ENCODE measurements around the gene UBQLN4. TPM values are rescaled to one million over a fixed set of nuclear protein-coding genes. Genes with fewer than 3 reads are reported as not detected.

The UBQLN4 gene
- polyA plus RNA-seq, 3 donors: 2.3 to 15.9 (median 2.9) TPM

GRCh38 chr1:156074661-156075060 is 21.1 kb upstream of the UBQLN4 start:
- no CpG with 5 or more reads among the region's 8 CpGs for WGBS (ENCODE audit: insufficient coverage)

GRCh38 chr1:156073740-156074139 is 20.1 kb upstream of the UBQLN4 start:
- Histone ChIP-seq H3K9ac (ENCODE audit: insufficient read depth, low read length, poor library complexity, severe bottlenecking) (no peak overlapping the region), H3K27ac (ENCODE audit: low read depth in 1 of 2, low read length in 2 of 2) (no peak overlapping the region), H3K27me3 (ENCODE audit: control insufficient read depth in 2 of 2, insufficient read depth in 2 of 2, low read length in 2 of 2) (peaks cover 13 to 42% of the 10 kb centered on the region in 2 donors), H4K20me1 (ENCODE audit: insufficient read depth, low read length) (no peaks in the 10 kb centered on the region), H3K4me2 (replicated peaks; ENCODE audit: extremely low read depth, low read length, poor library complexity, severe bottlenecking) (no peak overlapping the region), H3K9me3 (replicated peaks in 1 of 2; ENCODE audit: control insufficient read depth in 1 of 2, insufficient read depth in 1 of 2, low read length in 2 of 2) (no peaks in the 10 kb centered on the region), H2AFZ (ENCODE audit: insufficient read depth, low read depth, low read length, poor library complexity, severe bottlenecking) (no peak overlapping the region), H3K79me2 (ENCODE audit: insufficient read depth, low read length) (no peaks in the 10 kb centered on the region), H3K4me1 (ENCODE audit: control insufficient read depth in 1 of 2, insufficient read depth in 2 of 2, low read length in 2 of 2) (peaks cover 11 to 18% of the 10 kb centered on the region in 2 donors), H3K4me3 (replicated peaks in 1 of 3; ENCODE audit: low read depth in 2 of 3, low read length in 3 of 3) (no peak overlapping the region), H3K36me3 (replicated peaks in 1 of 2; ENCODE audit: control insufficient read depth in 1 of 2, insufficient read depth in 2 of 2, low read length in 2 of 2) (no peaks in the 10 kb centered on the region)
- TF ChIP-seq, protein P1, sequence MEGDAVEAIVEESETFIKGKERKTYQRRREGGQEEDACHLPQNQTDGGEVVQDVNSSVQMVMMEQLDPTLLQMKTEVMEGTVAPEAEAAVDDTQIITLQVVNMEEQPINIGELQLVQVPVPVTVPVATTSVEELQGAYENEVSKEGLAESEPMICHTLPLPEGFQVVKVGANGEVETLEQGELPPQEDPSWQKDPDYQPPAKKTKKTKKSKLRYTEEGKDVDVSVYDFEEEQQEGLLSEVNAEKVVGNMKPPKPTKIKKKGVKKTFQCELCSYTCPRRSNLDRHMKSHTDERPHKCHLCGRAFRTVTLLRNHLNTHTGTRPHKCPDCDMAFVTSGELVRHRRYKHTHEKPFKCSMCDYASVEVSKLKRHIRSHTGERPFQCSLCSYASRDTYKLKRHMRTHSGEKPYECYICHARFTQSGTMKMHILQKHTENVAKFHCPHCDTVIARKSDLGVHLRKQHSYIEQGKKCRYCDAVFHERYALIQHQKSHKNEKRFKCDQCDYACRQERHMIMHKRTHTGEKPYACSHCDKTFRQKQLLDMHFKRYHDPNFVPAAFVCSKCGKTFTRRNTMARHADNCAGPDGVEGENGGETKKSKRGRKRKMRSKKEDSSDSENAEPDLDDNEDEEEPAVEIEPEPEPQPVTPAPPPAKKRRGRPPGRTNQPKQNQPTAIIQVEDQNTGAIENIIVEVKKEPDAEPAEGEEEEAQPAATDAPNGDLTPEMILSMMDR (IDR thresholded peaks at IDR 0.05): no peak
- H3K4me1 Mint-ChIP-seq: peaks cover 16% of the 10 kb centered on the region
- peaks cover 0 to 8% (median 0%) of the 10 kb centered on the region in 7 donors for H3K9me3 Mint-ChIP-seq
- no peak for DNase-seq
- peaks cover 47 to 58% (median 49%) of the 10 kb centered on the region in 3 donors for H3K27me3 Mint-ChIP-seq (ENCODE audit: low read depth in 3 of 3)
- intact Hi-C loops (cut with micrococcal nuclease): loop anchor here in 1 of 2 donors (10.0 kb wide), 1 partner anchor 241 kb away; no protein-coding TSS in a partner anchor
- no peak overlapping the region for H3K27ac Mint-ChIP-seq
- H3K36me3 Mint-ChIP-seq: no peaks in the 10 kb centered on the region
- WGBS (ENCODE audit: insufficient coverage): no CpG with 5 or more reads among the region's 5 CpGs
- no peak overlapping the region for H3K4me3 Mint-ChIP-seq

More at GRCh38 chr1:156074661-156075060, 21.1 kb upstream of the UBQLN4 start:
- intact Hi-C loops (cut with micrococcal nuclease): loop anchor here in 1 of 2 donors (10.0 kb wide), 1 partner anchor 240 kb away; no protein-coding TSS in a partner anchor
- Histone ChIP-seq H3K79me2 (ENCODE audit: insufficient read depth, low read length) (no peaks in the 10 kb centered on the region), H3K9ac (ENCODE audit: insufficient read depth, low read length, poor library complexity, severe bottlenecking) (no peak overlapping the region), H3K27ac (ENCODE audit: low read depth in 1 of 2, low read length in 2 of 2) (no peak overlapping the region), H3K36me3 (replicated peaks in 1 of 2; ENCODE audit: control insufficient read depth in 1 of 2, insufficient read depth in 2 of 2, low read length in 2 of 2) (no peaks in the 10 kb centered on the region), H3K27me3 (ENCODE audit: control insufficient read depth in 2 of 2, insufficient read depth in 2 of 2, low read length in 2 of 2) (peaks cover 15 to 50% of the 10 kb centered on the region in 2 donors), H2AFZ (ENCODE audit: insufficient read depth, low read depth, low read length, poor library complexity, severe bottlenecking) (no peak overlapping the region), H3K4me1 (ENCODE audit: control insufficient read depth in 1 of 2, insufficient read depth in 2 of 2, low read length in 2 of 2) (peaks cover 11 to 18% of the 10 kb centered on the region in 2 donors), H3K4me2 (replicated peaks; ENCODE audit: extremely low read depth, low read length, poor library complexity, severe bottlenecking) (no peak overlapping the region), H4K20me1 (ENCODE audit: insufficient read depth, low read length) (no peaks in the 10 kb centered on the region), H3K4me3 (replicated peaks in 1 of 3; ENCODE audit: low read depth in 2 of 3, low read length in 3 of 3) (no peak overlapping the region), H3K9me3 (replicated peaks in 1 of 2; ENCODE audit: control insufficient read depth in 1 of 2, insufficient read depth in 1 of 2, low read length in 2 of 2) (no peaks in the 10 kb centered on the region)
- H3K27ac Mint-ChIP-seq: no peak overlapping the region
- DNase-seq: no peak
- TF ChIP-seq, protein P1 (IDR thresholded peaks at IDR 0.05): no peak
- peaks cover 56 to 67% (median 58%) of the 10 kb centered on the region in 3 donors for H3K27me3 Mint-ChIP-seq (ENCODE audit: low read depth in 3 of 3)
- peaks cover 16% of the 10 kb centered on the region for H3K4me1 Mint-ChIP-seq
- H3K4me3 Mint-ChIP-seq: peak overlapping the region in 1 of 2 donors; percentile 36
- H3K36me3 Mint-ChIP-seq: no peaks in the 10 kb centered on the region
- peaks cover 0 to 11% (median 0%) of the 10 kb centered on the region in 7 donors for H3K9me3 Mint-ChIP-seq
